Stimulated activated naive CD8-positive, alpha-beta T cell treated with anti-CD3 and anti-CD28 coated beads, Interleukin-15, Interleukin-2, amounts not matched to agents 100 U/mL and 50 U/mL, for 24 hours (primary cell): ENCODE results near the gene COG7.
"Not testable (repeated sequence)": the region's sequence is repeated elsewhere in the genome, so short reads cannot be mapped to it uniquely, and the experiment has no call there.

Experiments
- ATAC-seq: fragments of 150-1000 bp; cut with Tn5 transposase; one replicate; pipeline ENCODE4 v1.10.0; 2021
- DNase-seq: peaks from one replicate; pipeline ENCODE4 v3.0.0; 2021

COG7 gene

GRCh38 chr16:23452572-23453337, at the start of gene COG7:
TSS of gene COG7 (minus strand) at chr16:23453189. CDS start at chr16:23452994, 195 bp downstream.
- DNase-seq: peak; percentile 89
- peak; percentile 95 for ATAC-seq

DNA sequence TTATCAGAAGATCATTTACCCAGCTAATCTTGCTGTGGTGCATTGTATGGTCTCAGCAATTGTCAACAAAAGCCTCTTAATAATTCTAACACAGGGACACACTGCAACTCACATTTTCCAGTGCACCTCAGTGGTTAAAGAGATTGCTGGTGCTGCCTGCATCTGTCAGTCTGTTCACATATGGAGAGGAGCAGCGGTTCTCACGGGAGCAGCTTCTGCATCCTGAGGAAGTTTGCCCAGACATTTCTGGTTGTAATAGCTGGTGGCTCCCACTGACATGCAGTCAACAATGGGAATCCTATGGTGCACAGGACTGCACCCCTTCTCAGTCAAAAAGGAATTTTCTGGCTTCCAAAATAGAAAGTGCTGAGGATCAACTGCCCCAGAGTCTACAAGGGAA, 49.5 kb upstream of the COG7 start:
- ATAC-seq (no peak), DNase-seq (no peak)

- ATAC-seq (no peak), DNase-seq (no peak)
Observed at GRCh38 chr16:23501291-23501690, 48.3 kb upstream of the COG7 start.

DNA sequence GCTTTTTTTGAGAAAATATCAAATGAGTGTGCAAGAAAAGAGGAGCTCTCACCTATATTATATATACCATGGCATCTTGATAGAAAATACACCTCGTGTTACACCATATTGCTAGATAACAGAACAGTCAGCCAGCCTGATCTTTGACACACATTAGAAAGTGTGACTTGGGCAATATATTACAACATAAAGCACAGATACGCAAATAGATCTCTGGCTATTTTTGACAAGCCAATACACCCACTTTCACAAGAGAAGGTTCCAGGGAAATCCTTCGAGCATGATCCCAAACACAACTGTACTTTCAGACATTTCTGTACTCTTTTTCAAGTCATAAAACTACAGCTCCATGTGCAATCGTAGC, 47.9 kb upstream of the COG7 start:
- ATAC-seq (no peak), DNase-seq (no peak)

DNA sequence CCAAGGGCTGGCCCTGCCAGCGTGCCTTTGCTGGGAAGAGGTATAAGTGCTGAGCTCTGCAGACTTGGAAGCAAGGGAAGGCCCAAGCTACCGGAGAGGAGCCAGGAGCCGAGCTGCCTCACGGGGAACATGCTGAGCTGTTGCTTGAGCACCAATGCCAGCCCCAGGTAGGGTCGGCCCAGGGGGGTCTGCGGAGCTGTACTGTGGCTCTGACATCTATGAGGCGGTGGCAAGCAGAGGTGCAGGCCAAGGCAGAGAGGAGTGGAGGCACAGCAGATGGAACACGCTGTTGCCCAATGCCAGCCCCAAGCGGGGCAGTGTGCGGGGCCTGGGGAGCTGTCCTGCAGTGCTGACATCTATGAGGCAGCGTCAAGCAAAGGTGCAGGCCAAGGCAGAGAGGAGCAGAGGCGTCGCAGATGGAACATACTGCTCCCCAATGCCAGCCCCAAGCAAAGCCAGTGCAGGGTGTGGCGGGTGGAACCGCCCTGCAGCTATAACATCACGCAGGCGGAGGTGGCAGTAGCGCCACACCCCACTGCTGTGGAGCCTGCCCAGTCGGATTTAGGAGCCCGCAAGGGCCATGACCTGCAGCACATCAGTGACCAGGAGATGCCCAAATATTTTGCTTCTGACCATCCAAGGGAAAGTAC, 47.3 kb upstream of the COG7 start:
- DNase-seq (no peak), ATAC-seq (no peak)

DNA sequence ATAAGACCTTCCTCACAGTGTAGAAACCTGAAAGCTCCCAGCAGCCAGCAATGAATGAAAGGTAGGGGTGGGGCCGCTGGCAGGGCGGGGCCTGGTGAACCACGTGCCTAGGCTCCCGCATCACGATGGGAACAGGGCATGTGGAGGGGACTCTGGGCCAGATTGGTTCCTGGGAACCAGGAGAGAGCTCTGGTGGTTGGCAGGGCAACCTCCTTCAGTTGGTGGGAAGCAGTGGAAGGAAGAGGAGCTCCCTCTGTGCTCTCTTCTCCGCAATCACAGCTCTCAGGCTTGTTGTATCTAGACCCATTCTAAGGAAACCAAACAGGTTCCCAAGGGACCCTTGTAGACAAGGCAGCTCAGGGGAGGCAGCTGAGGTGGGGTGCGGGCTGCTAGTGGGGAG, 46.8 kb upstream of the COG7 start:
- ATAC-seq (no peak), DNase-seq (no peak)

GRCh38 chr16:23498863-23499262, 45.9 kb upstream of the COG7 start:
- ATAC-seq: no peak
- no peak for DNase-seq

GRCh38 chr16:23497543-23497868, 44.5 kb upstream of the COG7 start:
- ATAC-seq (no peak), DNase-seq (no peak)

DNA sequence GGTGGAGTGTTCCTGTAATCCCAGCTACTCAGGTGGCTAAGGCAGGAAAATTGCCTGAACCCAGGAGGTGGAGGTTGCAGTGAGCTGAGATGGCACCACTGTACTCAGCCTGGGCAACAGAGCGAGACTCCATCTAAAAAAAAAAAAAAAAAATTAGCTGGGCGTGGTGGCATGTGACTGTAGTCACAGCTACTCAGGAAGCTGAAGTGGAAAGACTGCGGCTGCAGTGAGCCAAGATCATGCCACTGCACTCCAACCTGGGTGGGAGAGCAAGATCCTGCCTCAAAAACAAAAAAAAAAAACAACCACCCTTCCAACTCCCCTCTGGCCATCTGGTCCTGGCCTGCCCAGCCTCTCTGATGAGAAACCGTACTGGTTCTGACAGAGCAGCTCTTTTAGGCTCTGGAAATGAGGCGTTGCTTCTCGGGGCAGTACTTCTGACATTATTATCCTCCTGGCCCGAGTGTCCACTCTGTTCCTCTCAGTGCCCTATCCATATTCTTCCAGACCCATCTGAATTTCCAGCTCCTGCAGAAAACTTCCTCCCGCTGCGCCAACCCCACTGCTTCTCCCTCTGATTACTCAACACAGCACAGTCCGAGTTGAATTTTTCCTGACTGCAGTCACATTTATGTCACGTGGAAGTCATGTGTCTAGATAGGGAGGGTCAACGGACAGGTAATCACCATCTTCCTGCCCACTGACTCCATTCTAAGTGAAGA, 44.0 kb upstream of the COG7 start:
- DNase-seq (no peak), ATAC-seq (no peak)

DNA sequence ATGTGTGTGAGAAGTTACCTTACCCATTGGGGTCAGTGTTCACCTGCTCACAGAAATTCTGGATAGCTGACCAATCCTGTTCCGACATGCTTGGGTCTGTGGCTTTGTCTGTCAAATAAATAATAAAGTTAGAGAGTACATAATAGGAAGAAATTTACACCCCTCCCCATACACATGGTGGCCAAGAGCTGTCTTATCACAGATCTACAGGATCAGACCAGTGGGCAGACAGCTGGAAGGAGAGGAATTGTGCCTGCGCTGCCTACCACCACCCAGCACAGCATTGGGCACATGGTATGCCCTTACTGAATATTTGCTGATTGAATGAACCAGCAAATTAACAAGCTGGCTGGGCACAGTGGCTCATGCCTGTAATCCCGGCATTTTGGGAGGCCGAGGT, 42.7 kb upstream of the COG7 start:
- no peak for ATAC-seq
- no peak for DNase-seq

GRCh38 chr16:23494188-23494587, 41.2 kb upstream of the COG7 start:
- ATAC-seq: no peak

DNA sequence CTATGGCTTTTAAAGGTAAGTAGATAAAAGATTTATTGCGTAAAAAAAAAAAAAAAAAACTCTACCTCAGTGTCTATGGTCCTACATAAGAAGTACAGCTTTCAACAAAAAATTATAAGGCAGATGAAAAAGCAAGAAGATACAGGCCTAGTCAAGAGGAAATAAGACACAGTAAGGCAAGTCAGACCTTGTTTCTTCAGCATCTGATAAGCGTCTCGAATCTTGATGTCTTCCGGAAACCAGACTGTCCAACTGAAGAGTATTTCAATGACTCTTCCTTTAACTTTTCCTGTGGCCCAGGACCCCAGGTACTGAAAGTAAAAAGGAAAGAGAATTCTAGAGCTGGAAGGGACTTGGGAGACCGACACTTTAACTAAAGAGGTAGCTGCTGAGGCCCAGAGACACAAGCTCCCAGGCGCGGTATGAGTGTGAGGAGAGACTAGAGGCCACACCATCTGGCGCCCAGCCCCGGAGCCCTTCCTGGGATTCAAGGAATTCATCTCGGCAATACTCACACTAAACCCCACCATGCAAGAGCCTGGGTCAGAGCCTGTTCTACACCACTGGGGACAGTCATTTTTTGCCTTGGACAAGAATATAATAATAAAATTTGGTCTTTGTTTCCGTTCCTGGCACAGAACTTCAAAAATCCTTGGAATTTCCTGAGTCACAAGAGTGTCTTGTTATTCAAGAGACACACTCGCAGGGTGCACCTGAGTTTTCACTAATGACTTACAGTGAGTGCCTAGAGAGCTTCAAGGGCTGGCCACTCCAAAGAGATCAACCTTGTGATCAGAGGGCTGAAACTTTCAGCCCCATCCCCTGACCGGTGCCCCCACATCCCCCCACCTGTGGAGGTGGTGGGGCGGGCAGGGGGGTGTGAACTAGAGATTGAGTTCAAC, 38.8 kb upstream of the COG7 start:
- ATAC-seq: no peak
- DNase-seq: no peak

More at GRCh38 chr16:23494188-23494587, 41.2 kb upstream of the COG7 start:
- no peak for DNase-seq

DNA sequence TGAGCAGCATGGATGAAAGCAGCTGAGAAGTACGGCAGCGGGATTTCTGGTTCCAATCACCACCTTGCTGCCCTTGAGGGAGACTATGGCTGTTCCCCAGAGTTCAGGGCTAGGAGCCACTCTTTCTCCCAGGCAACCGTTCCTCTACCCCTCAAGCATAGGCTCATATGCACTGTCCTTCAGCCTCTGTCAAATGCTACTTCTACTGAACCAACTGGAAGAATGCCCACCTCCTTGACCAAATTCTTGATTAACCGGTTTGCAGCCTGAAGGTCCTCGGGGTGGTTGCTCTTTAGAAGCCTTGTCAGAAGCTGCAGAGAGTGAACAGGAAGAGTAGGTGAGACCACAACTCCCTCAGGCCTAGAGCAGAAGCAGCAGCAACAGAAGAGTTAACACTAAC, 33.5 kb upstream of the COG7 start:
- DNase-seq: no peak
- ATAC-seq: no peak

DNA sequence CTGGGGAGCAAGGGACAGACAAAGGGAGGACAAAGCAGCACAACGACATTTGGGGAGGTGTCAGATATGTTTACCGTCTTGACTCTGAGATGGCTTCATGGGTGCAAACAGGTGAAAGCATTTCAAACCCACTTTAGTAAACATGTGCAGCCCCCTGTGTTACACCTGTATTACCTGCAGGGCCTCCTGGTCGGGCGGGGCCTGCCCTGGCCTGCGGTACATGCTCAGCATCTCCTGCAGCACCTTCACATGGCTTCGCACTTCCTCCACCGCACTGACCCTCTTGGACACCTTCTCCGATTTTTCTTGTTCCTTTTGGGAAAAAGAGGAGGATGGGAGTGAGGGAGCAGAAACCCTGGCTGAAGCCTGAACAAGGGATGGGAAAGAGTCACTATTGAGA, 32.9 kb upstream of the COG7 start:
- no peak for ATAC-seq
- no peak for DNase-seq

DNA sequence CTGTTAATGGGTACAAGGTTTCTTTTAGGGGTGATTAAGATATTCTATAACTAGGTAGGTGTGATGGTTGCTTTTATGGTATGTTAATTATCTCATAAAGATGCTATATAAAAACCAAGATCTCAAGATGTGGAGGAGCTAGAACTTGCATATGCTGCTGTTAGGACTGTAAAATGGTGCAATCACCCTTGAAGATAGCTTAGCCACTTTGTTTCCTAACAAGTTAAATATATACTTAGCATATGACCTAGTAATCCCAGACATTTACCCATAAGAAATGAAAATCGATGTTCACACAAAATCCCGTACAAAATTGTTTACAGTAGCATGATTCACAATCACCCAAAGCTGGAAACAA, 32.2 kb upstream of the COG7 start:
- DNase-seq (no peak), ATAC-seq (no peak)

- ATAC-seq (no peak), DNase-seq (no peak)
Observed at GRCh38 chr16:23484510-23485256, 31.7 kb upstream of the COG7 start.

GRCh38 chr16:23483492-23483891, 30.5 kb upstream of the COG7 start:
- DNase-seq, ATAC-seq: not testable (repeated sequence)

GRCh38 chr16:23482778-23483177, 29.8 kb upstream of the COG7 start:
- peak; percentile 45 for ATAC-seq
- peak; percentile 14 for DNase-seq

GRCh38 chr16:23480257-23480656, 27.3 kb upstream of the COG7 start:
- DNase-seq (no peak), ATAC-seq (no peak)

DNA sequence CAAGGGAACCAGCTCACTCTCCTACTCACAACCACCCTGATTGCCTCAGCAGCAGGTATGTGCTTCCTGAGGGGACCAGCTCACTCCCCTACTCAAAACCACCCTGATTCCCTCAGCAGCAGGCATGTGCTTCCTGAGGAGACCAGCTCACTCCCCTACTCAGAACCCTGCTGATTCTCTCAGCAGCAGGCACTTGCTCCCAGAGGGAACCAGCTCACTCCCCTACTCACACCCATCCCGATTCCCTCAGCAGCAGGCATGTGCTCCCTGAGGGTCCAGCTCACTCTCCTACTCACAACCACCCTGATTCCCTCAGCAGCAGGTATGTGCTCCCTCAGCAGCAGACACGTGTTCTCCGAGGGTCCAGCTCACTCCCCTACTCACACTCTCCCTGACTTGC, 26.1 kb upstream of the COG7 start:
- ATAC-seq (no peak), DNase-seq (no peak)

GRCh38 chr16:23478566-23478965, 25.6 kb upstream of the COG7 start:
- ATAC-seq: no peak

DNA sequence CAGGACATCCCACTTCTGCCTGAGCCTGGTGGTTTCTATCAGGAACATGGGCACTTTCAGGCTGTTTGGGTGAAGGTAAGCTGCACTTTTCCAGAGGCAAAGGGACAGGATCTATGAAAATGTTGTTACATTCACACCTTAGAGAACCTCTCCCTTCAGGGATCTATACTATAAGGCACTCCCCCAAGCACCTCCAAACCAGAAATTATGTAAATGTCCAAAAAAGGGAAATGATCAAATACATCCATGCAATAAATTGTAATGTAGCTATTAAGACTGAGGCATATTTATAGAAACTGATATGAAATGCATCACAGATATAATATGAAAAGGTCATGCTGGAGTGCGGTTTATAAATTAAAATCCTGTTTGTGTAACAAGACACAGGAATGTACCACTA, 23.3 kb upstream of the COG7 start:
- ATAC-seq: no peak
- DNase-seq: no peak

More at GRCh38 chr16:23478566-23478965, 25.6 kb upstream of the COG7 start:
- DNase-seq: no peak
